Measurements from ENCODE around the gene NOP16.

NOP16 gene

GRCh38 chr5:176355400-176356178 is 32.8 kb downstream of the NOP16 start:
- WGBS (ENCODE audit: insufficient coverage), result 97% methylated on average over 15 of the region's 16 CpGs
- DNase-seq, result no peak
- Histone ChIP-seq H3K9me3 (ENCODE audit: control extremely low read depth in 1 of 5, control insufficient read depth in 4 of 5, insufficient read depth in 2 of 5, low read depth in 1 of 5, low read length in 4 of 5) (no peaks in the 10 kb centered on the region), H3K27ac (ENCODE audit: insufficient read depth in 1 of 2, low read depth in 1 of 2, low read length in 2 of 2, poor library complexity in 1 of 2, severe bottlenecking in 2 of 2) (no peak overlapping the region), H3K36me3 (ENCODE audit: control insufficient read depth in 4 of 4, insufficient read depth in 4 of 4, low read length in 3 of 4) (peaks cover 20 to 74% (median 61%) of the 10 kb centered on the region in 4 experiments), H3K4me1 (ENCODE audit: control extremely low read depth in 1 of 4, control insufficient read depth in 4 of 4, insufficient read depth in 4 of 4, low read length in 3 of 4) (peaks cover 0 to 5% (median 3%) of the 10 kb centered on the region in 4 experiments), H3K4me3 (ENCODE audit: control insufficient read depth in 1 of 7, extremely low read depth in 1 of 7, insufficient read depth in 4 of 7, low read depth in 2 of 7, low read length in 6 of 7) (no peak overlapping the region), H3K27me3 (replicated peaks in 2 of 5; ENCODE audit: control insufficient read depth in 4 of 5, insufficient read depth in 5 of 5, low read length in 4 of 5) (no peaks in the 10 kb centered on the region)
- POLR2A ChIA-PET, result no interaction called here
- CTCF ChIA-PET, result interaction anchor here (1.7 kb wide), 1 partner anchor 28 kb away, joined by 4 read pairs; no protein-coding TSS in a partner anchor

GRCh38 chr5:176353533-176353932 is 34.9 kb downstream of the NOP16 start:
- Histone ChIP-seq H3K9me3 (ENCODE audit: control extremely low read depth in 1 of 5, control insufficient read depth in 4 of 5, insufficient read depth in 2 of 5, low read depth in 1 of 5, low read length in 4 of 5) (no peaks in the 10 kb centered on the region), H3K27me3 (replicated peaks in 2 of 5; ENCODE audit: control insufficient read depth in 4 of 5, insufficient read depth in 5 of 5, low read length in 4 of 5) (no peaks in the 10 kb centered on the region), H3K36me3 (ENCODE audit: control insufficient read depth in 4 of 4, insufficient read depth in 4 of 4, low read length in 3 of 4) (peaks cover 22 to 91% (median 77%) of the 10 kb centered on the region in 4 experiments), H3K27ac (ENCODE audit: insufficient read depth in 1 of 2, low read depth in 1 of 2, low read length in 2 of 2, poor library complexity in 1 of 2, severe bottlenecking in 2 of 2) (no peak overlapping the region), H3K4me1 (ENCODE audit: control extremely low read depth in 1 of 4, control insufficient read depth in 4 of 4, insufficient read depth in 4 of 4, low read length in 3 of 4) (no peaks in the 10 kb centered on the region), H3K4me3 (ENCODE audit: control insufficient read depth in 1 of 7, extremely low read depth in 1 of 7, insufficient read depth in 4 of 7, low read depth in 2 of 7, low read length in 6 of 7) (no peak overlapping the region)
- CTCF ChIA-PET, result no interaction called here
- POLR2A ChIA-PET, result no interaction called here
- 100% methylated on average over 3 of the region's 4 CpGs for WGBS (ENCODE audit: insufficient coverage)
- DNase-seq, result no peak

- no peaks in the 10 kb centered on the region for H3K27me3 ChIP-seq (replicated peaks in 2 of 5; ENCODE audit: control insufficient read depth in 4 of 5, insufficient read depth in 5 of 5, low read length in 4 of 5)
- H3K36me3 ChIP-seq (ENCODE audit: control insufficient read depth in 4 of 4, insufficient read depth in 4 of 4, low read length in 3 of 4), result peaks cover 21 to 93% (median 80%) of the 10 kb centered on the region in 4 experiments
- no peak overlapping the region for H3K4me3 ChIP-seq (ENCODE audit: control insufficient read depth in 1 of 7, extremely low read depth in 1 of 7, insufficient read depth in 4 of 7, low read depth in 2 of 7, low read length in 6 of 7)
- no peaks in the 10 kb centered on the region for H3K4me1 ChIP-seq (ENCODE audit: control extremely low read depth in 1 of 4, control insufficient read depth in 4 of 4, insufficient read depth in 4 of 4, low read length in 3 of 4)
- H3K9me3 ChIP-seq (ENCODE audit: control extremely low read depth in 1 of 5, control insufficient read depth in 4 of 5, insufficient read depth in 2 of 5, low read depth in 1 of 5, low read length in 4 of 5), result no peaks in the 10 kb centered on the region
- no peak overlapping the region for H3K27ac ChIP-seq (ENCODE audit: insufficient read depth in 1 of 2, low read depth in 1 of 2, low read length in 2 of 2, poor library complexity in 1 of 2, severe bottlenecking in 2 of 2)
- ChIA-PET CTCF (interaction anchor here (1.2 to 1.6 kb wide), 2 partner anchors 8 to 12 kb away, joined by 4 read pairs; no protein-coding TSS in a partner anchor), POLR2A (interaction anchor here (0.7 kb wide), 1 partner anchor 9 kb away, joined by 4 read pairs; no protein-coding TSS in a partner anchor)
- DNase-seq, result no peak
- 98% methylated on average over 4 of the region's 5 CpGs for WGBS (ENCODE audit: insufficient coverage)
Observed at GRCh38 chr5:176352116-176352878, 36.1 kb downstream of the NOP16 start.

- H3K27me3 ChIP-seq (replicated peaks in 2 of 5; ENCODE audit: control insufficient read depth in 4 of 5, insufficient read depth in 5 of 5, low read length in 4 of 5), result no peaks in the 10 kb centered on the region
- ChIA-PET POLR2A (no interaction called here), CTCF (interaction anchor here (0.7 kb wide), 1 partner anchor 8 kb away, joined by 3 read pairs; no protein-coding TSS in a partner anchor)
- WGBS (ENCODE audit: insufficient coverage), result 100% methylated on average over 1 of the region's 8 CpGs
- H3K36me3 ChIP-seq (ENCODE audit: control insufficient read depth in 4 of 4, insufficient read depth in 4 of 4, low read length in 3 of 4), result peaks cover 14 to 90% (median 77%) of the 10 kb centered on the region in 4 experiments
- no peaks in the 10 kb centered on the region for H3K9me3 ChIP-seq (ENCODE audit: control extremely low read depth in 1 of 5, control insufficient read depth in 4 of 5, insufficient read depth in 2 of 5, low read depth in 1 of 5, low read length in 4 of 5)
- H3K4me3 ChIP-seq (ENCODE audit: control insufficient read depth in 1 of 7, extremely low read depth in 1 of 7, insufficient read depth in 4 of 7, low read depth in 2 of 7, low read length in 6 of 7), result no peak overlapping the region
- no peak overlapping the region for H3K27ac ChIP-seq (ENCODE audit: insufficient read depth in 1 of 2, low read depth in 1 of 2, low read length in 2 of 2, poor library complexity in 1 of 2, severe bottlenecking in 2 of 2)
- no peak for DNase-seq
- H3K4me1 ChIP-seq (ENCODE audit: control extremely low read depth in 1 of 4, control insufficient read depth in 4 of 4, insufficient read depth in 4 of 4, low read length in 3 of 4), result no peaks in the 10 kb centered on the region
Observed at GRCh38 chr5:176350416-176350815, 38.0 kb downstream of the NOP16 start.

GRCh38 chr5:176342766-176343458 is 45.5 kb downstream of the NOP16 start:
- H3K36me3 ChIP-seq (ENCODE audit: control insufficient read depth in 4 of 4, insufficient read depth in 4 of 4, low read length in 3 of 4), result peaks cover 8 to 50% (median 33%) of the 10 kb centered on the region in 4 experiments
- no peak overlapping the region for H3K4me3 ChIP-seq (ENCODE audit: control insufficient read depth in 1 of 7, extremely low read depth in 1 of 7, insufficient read depth in 4 of 7, low read depth in 2 of 7, low read length in 6 of 7)
- no peak overlapping the region for H3K27ac ChIP-seq (ENCODE audit: insufficient read depth in 1 of 2, low read depth in 1 of 2, low read length in 2 of 2, poor library complexity in 1 of 2, severe bottlenecking in 2 of 2)
- ChIA-PET POLR2A (interaction anchor here (1.0 kb wide), 1 partner anchor 9 kb away, joined by 4 read pairs; no protein-coding TSS in a partner anchor), CTCF (no interaction called here)
- no peaks in the 10 kb centered on the region for H3K27me3 ChIP-seq (replicated peaks in 2 of 5; ENCODE audit: control insufficient read depth in 4 of 5, insufficient read depth in 5 of 5, low read length in 4 of 5)
- no peaks in the 10 kb centered on the region for H3K4me1 ChIP-seq (ENCODE audit: control extremely low read depth in 1 of 4, control insufficient read depth in 4 of 4, insufficient read depth in 4 of 4, low read length in 3 of 4)
- no peaks in the 10 kb centered on the region for H3K9me3 ChIP-seq (ENCODE audit: control extremely low read depth in 1 of 5, control insufficient read depth in 4 of 5, insufficient read depth in 2 of 5, low read depth in 1 of 5, low read length in 4 of 5)
- WGBS (ENCODE audit: insufficient coverage), result no CpG with 5 or more reads among the region's 2 CpGs
- no peak for DNase-seq

GRCh38 chr5:176342158-176342483 is 46.3 kb downstream of the NOP16 start:
- POLR2A ChIA-PET, result no interaction called here

More at GRCh38 chr5:176342158-176342483, 46.3 kb downstream of the NOP16 start:
- no peak for DNase-seq
- CTCF ChIA-PET, result interaction anchor here (0.6 kb wide), 1 partner anchor 8 kb away, joined by 3 read pairs; no protein-coding TSS in a partner anchor
- Histone ChIP-seq H3K27ac (ENCODE audit: insufficient read depth in 1 of 2, low read depth in 1 of 2, low read length in 2 of 2, poor library complexity in 1 of 2, severe bottlenecking in 2 of 2) (no peak overlapping the region), H3K4me3 (ENCODE audit: control insufficient read depth in 1 of 7, extremely low read depth in 1 of 7, insufficient read depth in 4 of 7, low read depth in 2 of 7, low read length in 6 of 7) (no peak overlapping the region), H3K4me1 (ENCODE audit: control extremely low read depth in 1 of 4, control insufficient read depth in 4 of 4, insufficient read depth in 4 of 4, low read length in 3 of 4) (no peaks in the 10 kb centered on the region), H3K9me3 (ENCODE audit: control extremely low read depth in 1 of 5, control insufficient read depth in 4 of 5, insufficient read depth in 2 of 5, low read depth in 1 of 5, low read length in 4 of 5) (no peaks in the 10 kb centered on the region), H3K27me3 (replicated peaks in 2 of 5; ENCODE audit: control insufficient read depth in 4 of 5, insufficient read depth in 5 of 5, low read length in 4 of 5) (no peaks in the 10 kb centered on the region), H3K36me3 (ENCODE audit: control insufficient read depth in 4 of 4, insufficient read depth in 4 of 4, low read length in 3 of 4) (peaks cover 8 to 49% (median 29%) of the 10 kb centered on the region in 4 experiments)
- no CpG with 5 or more reads among the region's 1 CpG for WGBS (ENCODE audit: insufficient coverage)
